Activated CD8-positive, alpha-beta memory T cell treated with anti-CD3 and anti-CD28 coated beads, Interleukin-2, amount 50 U/mL, for 24 hours (primary cell): ENCODE data around the gene UPF3A.
A peak's percentile ranks its signal among the peaks of the same experiment; 100 is the strongest.
"Not testable (repeated sequence)": the region's sequence is repeated elsewhere in the genome, so short reads cannot be mapped to it uniquely, and the experiment has no call there.

ENCODE experiments used
- DNase-seq: peaks from one replicate; pipeline ENCODE4 v3.0.0-alpha.2; 2020; ENCODE audit errors: extremely low read depth

UPF3A gene

GRCh38 chr13:114264313-114264712 is 17.1 kb upstream of the UPF3A start:
- not testable (repeated sequence) for DNase-seq

GRCh38 chr13:114264886-114265611 is 16.4 kb upstream of the UPF3A start:
- no peak for DNase-seq

GRCh38 chr13:114266241-114266640 is 15.2 kb upstream of the UPF3A start:
- DNase-seq, result no peak

- DNase-seq, result no peak
Observed at GRCh38 chr13:114268344-114269280, 12.8 kb upstream of the UPF3A start.

- no peak for DNase-seq
Observed at GRCh38 chr13:114269281-114269770, 12.1 kb upstream of the UPF3A start.

GRCh38 chr13:114272977-114273376 is 8.4 kb upstream of the UPF3A start:
- no peak for DNase-seq

- no peak for DNase-seq
Observed at GRCh38 chr13:114275304-114275703, 6.1 kb upstream of the UPF3A start.

- no peak for DNase-seq
Observed at GRCh38 chr13:114279146-114279545, 2.3 kb upstream of the UPF3A start.

- no peak for DNase-seq
Observed at GRCh38 chr13:114279758-114280355, 1.5 kb upstream of the UPF3A start.

- peak; percentile 20 for DNase-seq
Observed at GRCh38 chr13:114282041-114282670, 755 bp downstream of the UPF3A start.

- no peak for DNase-seq
Observed at GRCh38 chr13:114283576-114283975, 2.2 kb downstream of the UPF3A start.

- no peak for DNase-seq
Observed at GRCh38 chr13:114284680-114285079, 3.3 kb downstream of the UPF3A start.

- no peak for DNase-seq
Observed at GRCh38 chr13:114285166-114285808, 3.9 kb downstream of the UPF3A start.

GRCh38 chr13:114286808-114287207 is 5.4 kb downstream of the UPF3A start:
- no peak for DNase-seq

- no peak for DNase-seq
Observed at GRCh38 chr13:114288157-114288591, 6.8 kb downstream of the UPF3A start.

- DNase-seq, result no peak
Observed at GRCh38 chr13:114296448-114296847, 15.0 kb downstream of the UPF3A start.

GRCh38 chr13:114296902-114297301 is 15.5 kb downstream of the UPF3A start:
- DNase-seq, result no peak

GRCh38 chr13:114298866-114299265 is 17.5 kb downstream of the UPF3A start:
- DNase-seq, result no peak

- no peak for DNase-seq
Observed at GRCh38 chr13:114299604-114300305, 18.4 kb downstream of the UPF3A start.

- no peak for DNase-seq
Observed at GRCh38 chr13:114303700-114304327, 22.4 kb downstream of the UPF3A start.
